GM18858 (cell line): ENCODE data around the gene ANKRD39.
"Not testable (repeated sequence)": the region's sequence is repeated elsewhere in the genome, so short reads cannot be mapped to it uniquely, and the experiment has no call there.

Experiments used
- ATAC-seq: cut with Tn5 transposase; IDR thresholded peaks from one replicate; pipeline ENCODE4 v1.9.1; 2021; ENCODE audit not compliant: unreplicated experiment

ANKRD39 gene

DNA sequence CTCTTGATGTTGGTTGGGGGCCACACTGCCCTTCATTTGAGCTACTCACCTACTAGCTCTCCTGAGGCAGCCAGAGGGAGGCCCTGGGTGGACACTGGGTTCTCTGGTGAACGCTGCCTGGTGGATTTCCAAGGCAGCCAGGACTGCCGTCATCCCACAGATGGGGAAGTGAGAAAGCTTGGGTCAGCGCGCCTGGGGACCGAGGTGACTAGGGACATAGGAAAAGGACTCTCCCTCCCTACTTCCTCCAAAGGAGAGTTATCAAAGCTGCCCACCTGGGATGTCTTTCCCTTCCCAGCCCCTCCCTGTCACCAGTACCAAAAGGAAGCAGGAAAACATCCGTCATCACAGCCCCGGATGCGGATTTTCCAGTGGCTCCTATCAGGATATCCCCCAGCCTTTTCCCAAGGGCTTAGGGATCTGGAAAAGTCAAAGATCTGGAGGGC is 15.9 kb upstream of the ANKRD39 start:
- ATAC-seq = no peak

DNA sequence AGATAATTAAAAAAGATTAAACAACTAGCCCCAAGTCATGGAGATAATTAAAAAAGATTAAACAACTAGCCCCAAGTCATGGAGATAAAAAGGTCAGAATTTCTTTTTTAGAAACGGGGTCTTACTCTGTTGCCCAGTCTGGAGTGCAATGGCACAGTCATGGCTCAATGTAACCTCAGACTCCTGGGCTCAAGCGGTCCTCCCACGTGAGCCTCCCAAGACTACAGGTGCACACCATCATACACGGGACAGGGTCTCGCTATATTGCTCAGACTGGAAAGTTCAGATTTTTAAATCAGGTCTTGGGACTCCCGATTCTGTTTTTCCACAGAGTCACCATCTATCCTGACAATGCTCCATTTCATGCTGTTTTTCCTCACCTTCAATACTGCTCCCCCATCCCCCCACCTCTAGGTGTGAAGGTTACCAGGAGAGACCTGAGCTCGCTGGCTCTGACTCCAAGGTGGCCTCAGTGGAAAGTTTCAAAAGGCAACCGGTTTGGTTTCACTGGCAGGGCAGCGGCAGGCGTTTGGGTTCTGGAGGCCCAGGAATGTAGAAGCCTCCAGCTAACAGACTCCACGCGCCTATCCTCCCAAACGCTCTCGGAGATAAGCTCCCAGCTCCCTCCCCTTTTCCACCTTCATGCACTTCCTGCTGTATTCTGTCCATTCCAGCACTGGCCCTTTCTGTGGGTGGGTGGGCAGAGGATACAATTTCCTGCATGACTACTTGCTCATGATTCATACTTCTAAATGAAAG is 15.0 kb upstream of the ANKRD39 start:
- no peak for ATAC-seq

GRCh38 chr2:96870626-96871255 is 12.9 kb upstream of the ANKRD39 start:
- ATAC-seq = no peak

GRCh38 chr2:96869822-96870625 is 12.2 kb upstream of the ANKRD39 start, which contains the start of gene SEMA4C:
Gene SEMA4C (minus strand): TSS chr2:96870080. CDS start chr2:96867886, 2,194 bp downstream.
- no peak for ATAC-seq

- ATAC-seq = no peak
Measured at GRCh38 chr2:96869281-96869821, 11.5 kb upstream of the ANKRD39 start.

DNA sequence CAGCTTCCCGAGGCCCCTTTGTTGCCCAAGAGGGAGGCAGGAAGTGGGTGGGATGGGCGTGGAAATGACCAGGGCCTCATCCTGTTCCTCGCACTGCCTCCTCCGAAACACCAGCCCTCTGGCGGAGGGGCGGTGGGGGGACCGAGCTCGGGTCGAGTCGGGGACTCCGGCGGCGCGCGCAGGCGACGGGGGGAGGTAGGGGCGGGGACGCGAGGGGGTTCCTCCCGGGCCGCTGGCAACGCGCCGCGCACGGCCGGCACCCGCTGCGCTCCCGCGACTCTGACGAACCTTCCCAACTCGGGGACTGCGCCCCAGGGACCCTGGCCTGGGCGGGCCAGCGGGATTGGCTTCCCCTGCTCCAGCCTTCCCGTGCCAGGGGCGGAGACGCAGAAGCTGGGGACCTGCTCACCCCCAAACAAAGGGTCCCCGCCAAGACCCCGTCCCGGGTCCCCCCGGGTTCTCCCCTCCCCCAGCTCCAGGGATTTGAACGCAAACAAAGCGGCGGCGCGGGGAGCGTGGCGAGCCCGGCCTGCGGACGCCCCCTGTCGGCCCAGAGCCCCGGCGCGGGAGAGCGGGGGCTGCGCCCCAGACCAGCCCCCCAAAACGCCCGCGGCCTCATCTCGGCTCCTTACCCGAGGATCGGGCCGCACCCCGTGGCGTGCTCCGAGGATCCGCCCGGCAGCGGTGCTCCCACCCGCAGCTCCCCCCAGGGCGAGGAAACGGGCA is 10.9 kb upstream of the ANKRD39 start:
- ATAC-seq = no peak

DNA sequence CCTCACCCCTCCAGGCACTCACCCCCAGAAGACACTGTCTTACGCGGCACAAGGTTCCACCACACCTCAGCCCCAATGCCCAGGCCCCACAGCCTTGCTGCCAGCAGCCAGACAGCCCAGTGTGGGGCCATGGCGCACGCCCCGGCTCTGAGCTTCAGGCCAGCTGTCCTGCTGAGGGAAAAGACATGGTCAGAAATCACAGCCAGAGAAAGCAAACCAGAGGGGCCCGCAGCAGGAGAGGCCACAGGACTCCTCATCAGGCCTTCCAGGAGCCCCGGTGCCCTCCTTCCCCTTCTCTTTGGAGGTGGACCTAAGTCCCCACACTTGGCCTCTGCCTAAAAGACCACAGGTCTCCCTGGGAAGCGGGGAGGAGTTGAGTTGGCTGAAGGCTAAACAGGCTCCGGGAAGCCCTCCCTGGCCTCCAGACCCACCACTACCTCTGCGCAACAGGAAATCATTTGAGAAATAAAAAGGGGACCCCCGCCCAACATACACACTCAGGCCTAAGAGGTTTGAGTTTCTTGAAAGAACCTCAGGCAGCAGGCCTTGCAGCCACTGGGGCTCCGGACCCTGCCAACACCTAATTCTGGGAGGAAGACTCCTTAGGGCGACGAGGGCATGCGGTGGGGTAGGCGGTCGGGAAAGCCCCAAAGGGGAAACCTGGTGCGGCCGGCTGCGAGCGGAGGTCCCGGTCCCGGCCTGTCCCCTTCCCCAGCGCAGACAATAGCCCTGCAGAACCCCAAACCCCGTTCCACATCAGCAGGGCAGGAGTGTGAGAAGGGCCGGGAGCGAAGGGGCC is 10.1 kb upstream of the ANKRD39 start:
- ATAC-seq = no peak

GRCh38 chr2:96866986-96867755 is 9.4 kb upstream of the ANKRD39 start:
- no peak for ATAC-seq

GRCh38 chr2:96866586-96866985 is 8.8 kb upstream of the ANKRD39 start:
- no peak for ATAC-seq

GRCh38 chr2:96866149-96866548 is 8.3 kb upstream of the ANKRD39 start:
- ATAC-seq = no peak

- no peak for ATAC-seq
Measured at GRCh38 chr2:96865654-96866053, 7.8 kb upstream of the ANKRD39 start.

DNA sequence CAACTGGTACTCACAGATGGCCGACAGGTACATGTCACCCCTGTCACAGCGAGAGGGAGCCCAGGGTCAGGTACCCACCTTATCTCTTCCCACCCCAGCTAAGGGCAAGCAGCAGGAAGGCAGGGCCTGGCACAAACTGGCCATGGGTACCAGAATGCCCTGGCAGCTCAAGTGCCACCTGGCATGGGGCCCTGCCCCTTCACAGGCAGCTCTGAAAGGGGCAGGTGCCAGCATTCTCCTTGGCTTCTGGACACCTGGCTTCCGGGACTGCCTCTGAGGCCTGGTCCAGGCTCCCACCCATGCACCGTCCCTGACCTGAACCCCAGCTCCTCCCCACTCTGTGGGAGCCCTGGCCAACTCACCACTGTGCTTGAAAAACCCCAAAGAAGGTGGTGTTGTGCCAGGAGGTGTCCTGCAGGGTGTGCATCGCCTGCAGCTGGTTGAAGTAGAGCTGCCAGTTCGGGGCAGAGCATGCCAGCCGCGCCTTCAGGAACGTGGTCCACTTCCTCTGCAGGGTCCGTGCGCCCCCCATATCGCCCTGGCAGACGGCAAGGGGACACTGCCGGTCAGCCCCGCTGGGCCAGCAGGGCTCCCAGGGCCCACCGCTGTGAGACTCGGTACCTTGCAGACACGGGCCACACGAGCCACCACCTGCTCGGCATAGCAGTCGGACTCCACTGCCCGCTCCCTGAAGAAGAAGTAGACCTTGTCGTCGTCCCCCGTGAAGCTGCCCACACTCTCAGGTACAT is 6.7 kb upstream of the ANKRD39 start:
- ATAC-seq = no peak

DNA sequence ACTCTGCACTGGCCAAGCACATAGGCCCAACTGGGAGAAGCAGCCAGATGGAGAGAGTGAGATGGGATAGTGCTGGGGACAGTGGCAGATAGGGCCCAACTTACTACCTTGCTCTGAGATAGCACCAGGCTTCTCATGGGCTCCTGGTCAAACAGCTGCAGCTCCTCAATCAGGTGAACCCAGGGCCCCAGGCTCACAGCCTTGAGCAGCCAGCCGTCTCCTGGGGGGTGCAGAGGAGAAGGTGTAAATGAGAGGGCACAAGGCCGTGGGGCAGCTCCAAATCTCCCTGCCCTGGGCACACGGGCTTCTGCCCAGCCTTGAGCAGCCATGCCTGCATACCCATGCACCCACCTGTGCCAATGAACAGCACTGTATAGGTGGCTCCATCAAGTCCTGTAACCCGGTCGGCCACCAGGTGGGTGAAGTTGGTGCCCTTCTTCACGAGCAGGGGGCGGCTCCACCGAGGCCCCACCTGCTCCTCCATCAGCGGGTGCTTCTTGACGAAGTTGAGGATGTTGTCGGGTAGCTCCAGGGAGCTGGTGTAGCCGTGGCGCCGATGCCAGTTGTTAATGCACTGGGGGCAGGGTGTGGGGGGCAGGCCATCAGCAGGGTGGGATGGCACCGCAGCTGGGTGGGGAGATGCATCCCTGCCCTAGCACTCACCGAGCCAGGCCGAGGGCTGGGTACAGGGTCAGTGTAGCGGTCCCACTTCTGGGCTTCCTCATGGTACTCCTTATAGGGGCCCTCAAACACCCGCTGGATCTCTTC is 5.9 kb upstream of the ANKRD39 start:
- no peak for ATAC-seq

- ATAC-seq = not testable (repeated sequence)
Measured at GRCh38 chr2:96863056-96863455, 5.2 kb upstream of the ANKRD39 start.

DNA sequence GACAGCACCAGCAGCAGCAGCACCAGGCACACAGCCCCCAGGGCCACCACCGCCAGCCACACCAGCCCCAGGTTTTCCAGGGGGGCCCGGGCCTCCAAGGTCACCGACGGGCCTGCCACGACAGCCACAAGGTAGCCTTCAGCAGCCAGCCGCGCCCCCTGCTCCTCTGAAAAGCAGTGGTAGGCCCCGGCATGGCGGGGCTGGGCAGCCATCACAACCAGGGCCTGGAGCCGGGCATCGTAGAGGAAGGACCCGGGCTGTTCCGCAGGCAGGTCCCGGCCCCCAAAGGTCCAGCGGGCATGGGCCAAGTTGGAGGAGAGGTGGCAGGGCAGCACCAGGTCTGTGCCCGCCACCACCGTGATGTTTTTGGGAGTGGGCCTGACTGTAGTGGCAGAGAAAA is 3.3 kb upstream of the ANKRD39 start:
- no peak for ATAC-seq

DNA sequence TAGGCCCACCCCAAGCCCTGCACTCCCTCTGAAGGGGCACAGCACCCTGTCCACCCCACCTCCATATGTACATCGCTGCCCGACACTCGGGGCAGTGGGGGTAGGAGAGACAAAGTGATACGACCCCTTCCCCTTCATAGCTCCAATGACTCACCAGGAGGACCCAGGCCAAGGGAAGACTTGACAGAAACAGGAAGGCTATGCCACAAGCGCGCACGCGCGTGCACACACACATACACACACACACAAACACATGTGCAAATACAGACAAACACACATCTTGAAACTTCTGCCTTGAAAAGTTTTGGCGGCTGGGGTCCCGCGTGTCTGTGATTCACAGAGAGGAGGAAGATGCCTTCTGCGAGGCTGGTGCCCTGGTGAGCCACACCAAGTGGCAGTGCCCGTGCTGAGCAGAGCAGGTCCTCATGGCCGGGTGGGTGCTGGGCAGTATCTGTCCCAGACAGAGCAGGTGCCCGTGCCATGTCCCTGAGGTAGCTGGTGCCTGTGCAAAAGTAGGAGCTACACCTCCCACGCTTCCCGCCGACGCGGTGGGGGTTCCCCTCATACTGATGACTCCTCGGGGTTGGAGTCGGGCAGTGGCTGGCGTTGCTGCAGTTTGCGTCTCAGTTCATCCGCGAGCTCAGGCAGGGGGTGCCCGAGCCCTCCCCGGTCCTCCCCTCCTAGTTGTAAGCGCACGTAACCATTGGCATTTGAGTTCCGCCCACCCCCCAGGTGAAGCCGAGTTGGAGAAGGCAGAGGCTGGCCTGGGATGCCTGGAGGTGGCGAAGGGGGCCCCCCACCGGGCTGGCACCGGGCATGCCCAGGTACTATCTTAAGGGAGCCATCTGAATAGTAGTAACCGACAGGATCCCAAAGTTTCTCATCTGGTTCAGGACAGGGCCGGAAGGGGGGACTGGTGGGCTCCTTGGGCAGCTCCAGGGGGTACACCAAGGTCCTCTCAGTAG is 2.5 kb upstream of the ANKRD39 start:
- ATAC-seq = no peak

DNA sequence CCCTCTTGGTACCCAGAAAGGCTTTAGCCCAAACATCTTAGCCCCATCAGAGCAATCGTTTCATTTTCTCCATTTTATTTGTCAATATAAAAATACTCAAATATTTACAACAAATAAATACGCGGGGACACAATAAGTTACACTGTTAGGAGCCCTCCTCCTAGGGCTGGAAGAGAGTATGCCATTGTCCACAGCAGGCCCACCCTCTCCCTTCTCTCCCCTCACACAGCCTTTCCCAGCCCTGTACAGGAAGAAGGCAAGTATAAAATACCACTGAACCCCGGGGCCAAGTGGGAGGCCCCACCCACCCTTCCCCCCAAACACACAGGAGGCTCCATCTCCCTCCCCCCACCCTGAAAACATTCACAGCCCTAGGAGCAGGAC is 1.9 kb upstream of the ANKRD39 start:
- no peak for ATAC-seq
